Activated naive CD8-positive, alpha-beta T cell treated with anti-CD3 and anti-CD28 coated beads, Interleukin-2, amount 50 U/mL, for 24 hours (primary cell): Measurements from ENCODE around the gene KSR1.

Experiments
- ATAC-seq: fragments of 150-1000 bp; cut with Tn5 transposase; one replicate; pipeline ENCODE4 v1.10.0; 2021
- DNase-seq: peaks from one replicate; pipeline ENCODE4 v3.0.0; 2021
- H3K27ac Mint-ChIP-seq: one replicate; pipeline ENCODE4 v1.8.0; 2021; ENCODE audit warnings: mild to moderate bottlenecking, mixed read lengths
- H3K27me3 Mint-ChIP-seq: one replicate; pipeline ENCODE4 v1.8.0; 2021; ENCODE audit warnings: mixed read lengths
- H3K36me3 Mint-ChIP-seq: one replicate; pipeline ENCODE4 v1.8.0; 2021; ENCODE audit warnings: low read depth, mixed read lengths
- H3K4me1 Mint-ChIP-seq: one replicate; pipeline ENCODE4 v1.8.0; 2021; ENCODE audit warnings: mixed read lengths
- H3K4me3 Mint-ChIP-seq: one replicate; pipeline ENCODE4 v1.8.0; 2021; ENCODE audit warnings: mild to moderate bottlenecking, moderate library complexity, mixed read lengths
- H3K9me3 Mint-ChIP-seq: one replicate; pipeline ENCODE4 v1.8.0; 2021; ENCODE audit warnings: mixed read lengths

The KSR1 gene

DNA sequence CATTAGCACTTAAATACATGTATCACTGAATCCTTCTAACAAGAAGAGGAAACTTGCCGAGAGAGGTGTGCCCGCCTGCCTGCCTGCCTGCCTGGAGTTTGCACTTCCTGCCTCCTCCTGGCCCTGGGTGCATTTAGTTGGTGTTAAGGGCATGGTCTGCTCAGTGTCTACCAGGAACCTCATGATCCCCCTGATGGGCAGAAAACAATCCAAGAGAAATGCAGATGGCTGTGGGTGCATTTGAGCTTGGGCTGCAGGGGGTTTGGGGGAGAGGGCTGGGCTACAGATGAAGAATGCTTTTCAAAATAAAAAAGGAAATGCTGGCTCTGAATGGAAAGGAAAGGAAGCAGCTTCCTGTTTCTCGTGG lies 10.1 kb downstream of the KSR1 start:
- peak; percentile 23 for ATAC-seq

DNA sequence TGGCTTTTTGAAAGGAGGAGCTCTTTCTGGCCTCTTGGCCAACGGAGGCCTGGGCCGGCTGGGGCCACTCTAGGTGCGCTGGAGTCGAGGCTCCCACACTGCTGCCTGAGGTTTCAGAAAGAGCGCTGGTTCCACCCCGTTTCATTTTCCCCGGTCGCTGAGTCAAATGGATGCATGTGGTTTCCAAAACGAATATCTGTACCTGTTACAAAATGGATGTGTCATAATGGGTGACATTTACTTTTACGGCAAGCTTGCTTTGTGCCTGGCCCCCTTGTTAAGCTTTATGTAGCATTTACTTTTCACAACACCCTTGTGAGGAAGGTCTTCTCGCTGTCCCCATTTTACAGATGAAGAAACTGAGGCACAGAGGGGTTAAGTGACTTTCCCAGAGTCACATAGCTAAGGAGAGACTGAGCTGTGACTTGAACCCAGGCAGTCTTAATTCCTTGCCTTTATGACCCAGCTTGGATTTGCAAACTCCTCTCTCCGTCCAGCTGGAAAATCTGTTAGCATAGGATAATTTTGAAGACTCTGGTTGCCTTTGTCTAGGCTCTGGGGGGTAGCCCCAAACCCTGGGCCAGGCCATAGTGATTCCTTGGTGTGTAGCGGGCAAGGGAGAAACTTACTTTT lies 10.6 kb downstream of the KSR1 start:
- peak overlapping the region; percentile 69 for H3K4me3 Mint-ChIP-seq
- H3K4me1 Mint-ChIP-seq, result peaks cover 96% of the 10 kb centered on the region
- ATAC-seq, result peak; percentile 81
- no peaks in the 10 kb centered on the region for H3K27me3 Mint-ChIP-seq
- H3K36me3 Mint-ChIP-seq, result peaks cover 13% of the 10 kb centered on the region
- H3K9me3 Mint-ChIP-seq, result no peaks in the 10 kb centered on the region
- DNase-seq, result peak; percentile 80
- H3K27ac Mint-ChIP-seq, result peak overlapping the region; percentile 93

More for the DNA sequence above, 10.1 kb downstream of the KSR1 start:
- Mint-ChIP-seq H3K27ac (peak overlapping the region; percentile 93), H3K36me3 (peaks cover 13% of the 10 kb centered on the region), H3K4me1 (peaks cover 96% of the 10 kb centered on the region), H3K4me3 (peak overlapping the region; percentile 69), H3K27me3 (no peaks in the 10 kb centered on the region), H3K9me3 (no peaks in the 10 kb centered on the region)
- DNase-seq, result peak; percentile 31

DNA sequence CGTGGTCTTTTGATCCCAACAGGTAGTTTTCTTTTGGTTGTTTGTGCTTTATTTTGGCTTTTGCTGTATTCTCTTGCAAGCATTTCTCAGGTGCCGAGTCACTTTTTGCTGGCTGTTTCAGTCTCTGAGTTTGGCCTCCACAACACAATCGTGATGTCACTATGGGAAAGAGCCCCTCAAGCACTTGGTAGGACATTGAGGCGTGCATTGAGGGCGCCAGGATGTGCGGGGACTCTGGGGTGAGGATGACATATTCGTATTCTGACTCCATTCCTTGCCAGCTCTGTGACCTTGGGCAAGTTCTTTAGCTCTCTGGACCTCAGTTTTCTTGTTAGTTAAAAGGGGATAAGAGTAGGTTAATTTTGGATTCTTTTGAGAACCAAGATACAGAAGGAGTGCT lies 13.0 kb downstream of the KSR1 start:
- peak overlapping the region; percentile 90 for H3K27ac Mint-ChIP-seq
- DNase-seq (no peak), ATAC-seq (no peak)
- H3K36me3 Mint-ChIP-seq, result peaks cover 10% of the 10 kb centered on the region
- peaks cover 100% of the 10 kb centered on the region for H3K4me1 Mint-ChIP-seq
- H3K27me3 Mint-ChIP-seq, result peaks cover 2% of the 10 kb centered on the region
- H3K4me3 Mint-ChIP-seq, result peak overlapping the region; percentile 1
- no peaks in the 10 kb centered on the region for H3K9me3 Mint-ChIP-seq

DNA sequence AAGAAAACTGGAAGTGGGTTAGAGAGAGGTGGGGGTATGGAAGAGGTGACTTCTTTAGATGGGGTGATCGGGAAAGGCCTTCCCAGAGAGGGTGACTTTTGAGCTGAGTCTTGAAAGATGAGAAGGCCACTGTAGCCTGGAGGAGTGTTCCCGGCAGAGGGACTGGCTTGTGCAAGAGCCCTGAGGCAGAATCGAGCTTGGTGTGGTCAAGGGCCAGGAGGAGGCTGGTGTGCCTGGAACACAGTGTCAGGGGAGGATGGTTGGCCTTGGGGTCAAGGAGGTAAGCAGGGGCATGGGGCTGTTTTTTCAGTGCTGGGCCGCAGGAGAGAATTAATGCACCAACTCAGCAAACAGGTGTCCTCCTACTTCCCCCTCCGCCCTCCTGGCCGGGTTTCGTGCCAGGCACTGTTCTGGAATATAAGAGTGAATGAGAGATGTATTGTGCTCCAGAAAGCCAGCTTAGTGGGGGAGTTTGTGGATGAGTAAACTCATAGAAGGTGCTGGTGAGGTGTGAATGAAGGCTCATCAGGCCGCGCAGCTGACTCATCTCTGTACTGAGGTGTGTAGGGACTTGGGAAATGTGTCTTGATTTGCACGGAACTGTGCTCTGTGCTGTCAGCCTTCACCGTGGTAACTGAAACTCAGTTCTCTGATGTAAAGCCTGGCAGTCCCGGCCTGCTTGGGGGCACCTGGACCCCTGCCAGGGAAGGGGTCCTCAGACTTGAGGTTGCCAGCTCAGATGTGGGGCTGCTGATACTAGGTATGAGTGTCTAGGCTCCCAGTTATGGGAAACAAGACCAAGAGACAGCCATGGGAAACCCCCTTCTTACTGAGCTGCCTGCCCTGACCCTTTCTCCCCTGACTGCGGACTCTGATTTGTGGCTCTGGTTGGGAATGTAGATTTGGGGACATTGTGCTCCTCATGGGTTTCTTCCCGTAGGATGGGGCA lies 15.3 kb downstream of the KSR1 start:
- Mint-ChIP-seq H3K9me3 (no peaks in the 10 kb centered on the region), H3K27me3 (peaks cover 2% of the 10 kb centered on the region), H3K36me3 (peaks cover 16% of the 10 kb centered on the region), H3K4me1 (peaks cover 100% of the 10 kb centered on the region), H3K27ac (peak overlapping the region; percentile 99), H3K4me3 (peak overlapping the region; percentile 62)
- DNase-seq, result peak; percentile 83
- ATAC-seq, result peak; percentile 76

DNA sequence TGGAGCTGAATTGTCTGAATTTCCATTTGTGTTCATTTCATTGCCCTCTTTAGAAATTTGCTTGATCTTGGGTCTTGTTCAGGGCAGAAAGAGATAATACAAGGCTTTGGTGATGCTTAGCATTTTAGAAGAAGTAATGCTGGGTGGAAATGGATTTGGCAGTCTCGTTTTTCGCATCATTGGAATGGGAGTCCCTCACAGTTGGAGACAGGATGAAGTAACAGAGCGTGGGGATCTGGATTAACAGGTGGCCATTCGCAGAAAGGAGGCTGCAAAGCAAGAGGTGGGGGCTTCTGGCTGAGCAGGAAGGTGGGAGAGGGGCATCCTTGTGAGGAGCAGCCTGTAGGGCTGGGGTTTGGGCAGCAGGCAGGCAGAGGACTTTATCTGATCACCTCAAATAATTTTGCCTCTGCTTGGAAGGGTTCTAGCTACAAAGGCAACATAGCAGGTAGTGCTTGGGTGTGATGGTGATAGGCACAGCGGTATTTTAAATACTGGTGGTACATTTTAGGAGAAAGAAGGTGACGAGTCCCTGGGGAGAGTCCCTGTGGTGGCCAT lies 17.0 kb downstream of the KSR1 start:
- H3K36me3 Mint-ChIP-seq, result peaks cover 16% of the 10 kb centered on the region
- H3K4me3 Mint-ChIP-seq, result peak overlapping the region; percentile 62
- H3K9me3 Mint-ChIP-seq, result no peaks in the 10 kb centered on the region
- H3K27me3 Mint-ChIP-seq, result peaks cover 2% of the 10 kb centered on the region
- peak; percentile 60 for ATAC-seq
- peaks cover 96% of the 10 kb centered on the region for H3K4me1 Mint-ChIP-seq
- no peak for DNase-seq
- H3K27ac Mint-ChIP-seq, result peak overlapping the region; percentile 99

DNA sequence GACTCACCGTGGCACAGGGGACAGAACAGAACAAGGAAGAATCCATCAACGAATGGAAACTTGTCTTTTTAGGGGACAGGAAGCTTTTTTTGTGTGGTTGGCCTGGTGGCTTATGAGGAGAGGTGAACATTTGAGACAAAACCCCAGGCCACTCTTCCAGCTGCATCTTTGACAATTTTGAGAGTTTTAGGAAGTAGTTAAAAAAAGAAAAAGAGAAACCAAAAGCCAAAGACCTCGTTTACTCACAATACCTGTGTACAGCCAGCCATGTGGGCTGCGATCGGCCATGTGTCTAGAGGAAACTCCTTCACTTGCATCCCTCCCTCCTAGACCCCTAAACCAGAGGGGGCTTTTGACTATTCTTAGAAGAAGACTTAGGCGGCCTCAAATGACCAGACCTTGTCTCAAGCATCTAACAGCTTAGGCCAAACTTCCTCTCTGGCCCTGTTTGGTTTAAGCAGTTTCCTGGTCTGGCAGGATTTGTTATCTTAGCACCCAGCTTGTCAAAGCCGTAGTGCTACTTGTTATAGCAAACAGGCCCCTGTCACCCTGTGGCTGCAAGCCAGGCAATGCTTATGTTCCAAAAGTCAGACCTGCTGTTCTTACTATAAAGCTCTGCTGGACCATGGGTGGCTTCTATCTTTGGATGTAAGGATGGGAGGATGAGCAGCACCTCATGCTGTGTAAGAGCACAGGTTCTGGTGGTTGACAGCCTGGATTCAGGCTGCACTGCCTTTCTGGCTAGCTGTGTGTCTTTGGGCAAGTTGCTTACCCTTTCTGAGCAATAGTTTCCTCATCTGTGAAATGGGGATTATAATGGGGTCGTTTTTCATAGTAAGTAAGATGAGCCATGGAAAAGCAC lies 17.7 kb downstream of the KSR1 start:
- Mint-ChIP-seq H3K36me3 (peaks cover 16% of the 10 kb centered on the region), H3K27ac (peak overlapping the region; percentile 99), H3K4me1 (peaks cover 94% of the 10 kb centered on the region), H3K4me3 (peak overlapping the region; percentile 62), H3K9me3 (no peaks in the 10 kb centered on the region), H3K27me3 (peaks cover 2% of the 10 kb centered on the region)
- ATAC-seq (peak; percentile 16), DNase-seq (peak; percentile 80)

DNA sequence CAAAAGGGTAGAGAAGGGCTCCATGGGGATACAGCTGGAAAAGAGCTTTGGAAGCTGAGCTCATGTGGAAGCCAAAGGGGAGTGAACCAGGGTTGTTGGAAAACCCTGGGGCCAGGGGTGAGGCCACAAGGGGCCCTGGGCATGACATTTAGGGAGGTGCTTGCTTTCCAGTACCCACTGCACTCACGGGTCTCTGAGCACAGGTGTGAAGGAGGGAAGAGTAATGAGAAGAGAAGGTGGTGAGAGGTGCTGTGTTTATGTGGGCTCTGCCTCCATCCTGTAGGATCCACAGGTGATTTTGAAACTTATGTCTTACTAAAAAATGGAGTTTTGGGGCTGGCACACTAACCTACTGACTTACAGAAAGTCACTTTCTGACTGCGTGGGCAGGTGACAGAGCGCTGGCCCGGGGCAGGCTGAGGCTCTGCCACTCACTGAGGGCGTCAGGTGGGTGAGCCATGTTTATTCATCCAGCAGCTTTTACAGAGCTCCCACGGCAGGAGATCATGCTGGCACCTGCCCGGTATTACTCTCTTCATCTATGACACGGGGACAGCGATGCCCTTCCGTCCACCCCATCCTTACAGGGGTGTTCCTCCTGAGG lies 18.9 kb downstream of the KSR1 start:
- no peaks in the 10 kb centered on the region for H3K9me3 Mint-ChIP-seq
- H3K27ac Mint-ChIP-seq, result peak overlapping the region; percentile 99
- H3K4me3 Mint-ChIP-seq, result peak overlapping the region; percentile 48
- H3K27me3 Mint-ChIP-seq, result peaks cover 2% of the 10 kb centered on the region
- DNase-seq (peak; percentile 59), ATAC-seq (peak; percentile 14)
- peaks cover 93% of the 10 kb centered on the region for H3K4me1 Mint-ChIP-seq
- peaks cover 12% of the 10 kb centered on the region for H3K36me3 Mint-ChIP-seq

DNA sequence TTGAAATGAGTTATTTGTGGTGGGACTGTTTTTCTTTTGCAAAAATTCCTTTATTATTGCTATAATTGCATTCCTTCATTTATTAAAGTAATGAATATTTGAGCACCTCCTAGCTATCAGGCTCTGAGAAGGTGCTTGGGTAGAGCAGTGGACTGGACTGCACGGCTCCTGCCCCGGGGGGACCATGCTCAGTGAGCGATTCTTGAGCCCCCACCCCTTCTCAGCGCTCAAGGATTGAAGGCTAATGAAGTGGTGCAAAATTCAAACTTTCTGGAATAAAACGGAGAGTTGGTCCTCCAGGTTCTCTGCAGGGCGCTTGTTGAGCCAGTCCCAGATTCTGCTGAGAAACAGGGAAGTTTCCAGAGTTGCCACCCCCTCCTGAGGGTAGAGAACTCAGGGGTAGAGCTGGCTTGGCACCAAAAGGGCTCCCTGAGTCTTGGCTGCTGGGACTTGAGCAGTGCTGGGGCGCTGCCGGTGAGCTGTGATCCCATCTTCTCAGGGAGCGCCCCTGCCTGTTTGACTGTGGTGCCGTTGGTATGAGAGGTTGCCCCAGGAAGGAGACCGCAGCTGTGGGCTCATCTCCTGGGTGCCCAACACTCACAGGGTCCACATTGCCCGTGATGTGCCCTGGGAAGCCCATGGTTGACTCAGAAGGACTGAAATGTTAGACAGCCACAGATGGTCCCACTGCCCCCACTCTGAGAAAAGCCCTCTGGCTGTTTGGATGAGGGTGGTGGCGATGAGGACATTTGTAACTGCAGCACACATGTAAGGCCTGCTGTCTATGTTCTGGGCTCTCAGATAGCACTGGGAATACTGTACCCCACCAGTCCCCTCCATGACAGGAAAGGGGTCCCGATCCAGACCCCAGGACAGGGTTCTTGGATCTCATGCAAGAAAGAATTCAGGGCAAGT lies 20.0 kb downstream of the KSR1 start:
- H3K4me3 Mint-ChIP-seq, result no peak overlapping the region
- peak overlapping the region; percentile 99 for H3K27ac Mint-ChIP-seq
- H3K27me3 Mint-ChIP-seq, result peaks cover 2% of the 10 kb centered on the region
- H3K36me3 Mint-ChIP-seq, result peaks cover 7% of the 10 kb centered on the region
- H3K4me1 Mint-ChIP-seq, result peaks cover 92% of the 10 kb centered on the region
- DNase-seq (no peak), ATAC-seq (no peak)
- H3K9me3 Mint-ChIP-seq, result no peaks in the 10 kb centered on the region

DNA sequence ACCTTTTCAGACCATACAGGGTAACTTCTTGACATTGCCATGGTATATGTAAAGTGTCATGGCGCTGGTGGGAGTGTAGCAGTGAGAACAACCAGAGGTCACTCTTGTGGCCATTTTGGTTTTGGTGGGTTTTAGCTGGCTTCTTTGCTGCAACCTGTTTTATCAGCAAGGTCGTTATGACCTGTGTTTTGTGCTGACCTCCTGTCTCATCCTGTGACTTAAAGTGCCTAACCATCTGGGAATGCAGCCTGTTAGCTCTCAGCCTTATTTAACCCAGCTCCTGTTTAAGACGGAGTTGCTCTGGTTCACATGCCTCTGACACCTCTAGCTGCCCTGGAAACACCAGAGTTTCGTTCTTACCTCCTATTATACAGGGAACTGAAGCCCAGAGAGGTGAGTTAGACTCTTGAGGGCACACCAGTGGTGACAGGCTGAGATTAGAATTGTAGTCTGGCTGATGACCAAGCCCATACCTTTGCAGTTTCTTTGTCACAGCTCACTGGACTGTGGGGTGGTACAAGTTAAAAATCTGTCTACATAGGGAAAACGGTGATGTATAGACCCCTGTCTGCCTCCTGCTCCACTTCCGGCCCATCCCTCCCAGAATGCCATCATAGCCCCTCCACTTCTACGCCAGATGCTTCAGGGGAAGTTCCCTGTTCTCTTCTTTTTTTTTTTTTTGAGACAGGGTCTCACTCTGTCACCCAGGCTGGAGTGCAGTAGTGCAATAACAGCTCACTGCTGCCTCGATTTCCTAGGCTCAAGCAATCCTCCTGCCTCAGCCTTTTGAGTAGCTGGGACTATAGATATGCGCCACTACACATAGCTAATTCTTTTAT lies 21.0 kb downstream of the KSR1 start:
- ATAC-seq, result no peak
- H3K4me1 Mint-ChIP-seq, result peaks cover 91% of the 10 kb centered on the region
- H3K9me3 Mint-ChIP-seq, result no peaks in the 10 kb centered on the region
- H3K27ac Mint-ChIP-seq, result peak overlapping the region; percentile 65
- no peak for DNase-seq
- peaks cover 2% of the 10 kb centered on the region for H3K27me3 Mint-ChIP-seq
- H3K36me3 Mint-ChIP-seq, result peaks cover 10% of the 10 kb centered on the region
- no peak overlapping the region for H3K4me3 Mint-ChIP-seq

DNA sequence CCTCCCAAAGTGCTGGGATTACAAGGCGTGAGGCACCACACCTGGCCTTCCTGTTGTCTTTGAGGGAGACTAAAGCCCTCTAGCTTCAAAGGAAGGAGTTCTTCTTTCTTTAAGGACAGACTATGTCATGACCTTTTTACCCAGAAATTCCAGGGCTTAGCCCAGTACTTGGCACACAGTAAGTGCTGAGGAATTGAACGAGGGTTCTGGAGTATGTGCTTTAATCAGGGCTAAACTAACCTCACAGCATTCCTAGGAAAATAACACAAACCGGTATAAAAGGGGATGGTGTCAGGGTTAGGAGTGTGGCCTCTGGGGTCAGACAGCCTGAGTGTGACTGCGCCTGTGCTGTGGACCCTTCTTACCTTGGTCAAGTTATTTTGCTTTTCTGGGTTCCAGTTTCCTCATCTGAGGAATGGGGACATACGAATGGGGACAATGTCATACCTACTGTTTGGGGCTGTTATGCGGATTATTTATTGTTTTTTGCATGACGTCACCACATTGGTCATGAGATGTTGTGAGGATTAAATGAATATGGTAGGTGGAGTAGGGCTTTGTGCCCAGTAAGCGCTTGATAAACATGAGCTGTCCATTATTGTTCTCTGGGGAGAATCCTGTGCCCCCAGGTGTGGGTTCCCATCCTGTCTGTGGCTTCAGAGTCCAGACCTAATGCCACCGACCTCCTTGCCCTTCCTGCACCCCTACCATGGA lies 21.9 kb downstream of the KSR1 start:
- no peaks in the 10 kb centered on the region for H3K9me3 Mint-ChIP-seq
- no peak overlapping the region for H3K4me3 Mint-ChIP-seq
- H3K4me1 Mint-ChIP-seq, result peaks cover 89% of the 10 kb centered on the region
- peaks cover 10% of the 10 kb centered on the region for H3K36me3 Mint-ChIP-seq
- H3K27me3 Mint-ChIP-seq, result peaks cover 2% of the 10 kb centered on the region
- DNase-seq, result no peak
- no peak overlapping the region for H3K27ac Mint-ChIP-seq
- no peak for ATAC-seq

DNA sequence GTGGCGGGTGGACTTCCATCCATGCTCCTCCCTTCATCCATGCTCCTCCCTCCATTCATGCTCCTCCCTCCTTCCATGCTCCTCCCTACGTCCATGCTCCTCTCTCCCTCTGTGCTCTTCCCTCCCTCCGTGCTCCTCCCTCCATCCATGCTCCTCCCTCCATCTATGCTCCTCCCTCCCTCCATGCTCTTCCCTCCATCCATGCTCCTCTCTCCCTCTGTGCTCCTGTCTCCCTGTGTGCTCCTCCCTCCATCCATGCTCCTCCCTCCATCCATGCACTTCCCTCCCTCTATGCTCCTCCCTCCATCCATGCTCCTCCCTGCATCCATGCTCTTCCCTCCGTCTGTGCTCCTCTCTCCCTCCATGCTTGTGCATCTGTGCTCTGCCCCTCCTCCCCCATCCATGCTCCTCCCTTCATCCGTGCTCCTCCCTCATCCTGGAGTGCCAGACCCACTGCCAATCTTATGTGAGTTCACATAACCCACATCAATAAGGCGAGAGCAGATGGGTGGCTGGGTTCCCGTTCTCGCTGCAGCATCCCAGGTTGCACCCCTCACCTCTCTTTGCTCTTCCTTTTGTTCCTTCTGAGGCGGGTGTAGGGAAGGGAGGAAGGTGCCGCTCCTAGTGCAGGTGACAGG lies 22.8 kb downstream of the KSR1 start:
- Mint-ChIP-seq H3K4me3 (no peak overlapping the region), H3K4me1 (peaks cover 85% of the 10 kb centered on the region), H3K9me3 (no peaks in the 10 kb centered on the region), H3K27me3 (no peaks in the 10 kb centered on the region), H3K27ac (no peak overlapping the region), H3K36me3 (peaks cover 15% of the 10 kb centered on the region)
- ATAC-seq (no peak), DNase-seq (no peak)
